ENCODE results near the gene SCAF4.
A peak's percentile ranks its signal among the peaks of the same experiment; 100 is the strongest.
"Not testable (repeated sequence)": the region's sequence is repeated elsewhere in the genome, so short reads cannot be mapped to it uniquely, and the experiment has no call there.

The SCAF4 gene

DNA sequence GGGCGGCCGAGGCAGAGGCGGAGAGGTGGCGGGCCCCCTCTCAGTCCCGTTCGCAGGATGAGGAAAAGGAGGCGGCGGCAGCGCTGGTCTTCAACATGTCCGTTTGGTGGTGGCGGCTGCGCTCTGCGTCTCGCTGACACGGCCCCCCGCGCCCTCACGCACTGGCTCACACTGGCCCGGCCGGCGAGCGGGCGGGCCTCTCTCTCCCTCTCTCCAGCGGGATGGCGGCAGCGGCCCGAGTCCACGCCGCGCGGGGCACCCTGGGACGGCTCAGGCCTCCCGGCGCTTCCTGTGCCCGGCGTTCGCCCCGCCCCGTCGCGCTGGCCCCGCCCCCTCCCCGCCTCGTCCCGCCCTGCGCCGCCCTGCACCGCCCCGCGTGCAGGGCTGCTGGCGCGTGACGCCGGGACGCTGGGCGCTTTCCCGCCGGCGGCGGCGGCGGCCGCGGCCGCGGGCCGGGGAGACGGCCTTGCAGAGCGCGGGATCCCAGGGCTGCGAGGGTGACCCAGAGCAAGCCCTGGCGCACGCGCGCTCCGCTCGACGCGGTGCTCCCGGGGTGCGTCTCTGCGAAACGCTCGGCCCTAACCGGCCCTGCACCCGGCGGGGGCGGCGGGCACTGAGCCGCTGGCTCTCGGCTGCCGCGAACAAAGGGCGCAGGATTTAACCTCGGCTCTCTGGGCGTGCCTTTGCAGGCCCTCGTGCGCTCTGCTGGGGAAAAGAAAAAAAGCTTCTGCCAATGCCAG, at the start of gene SCAF4:
TSS of gene SCAF4 (minus strand) at position 262 of the 740 bp plus-strand sequence. CDS start 426 bp downstream, outside the sequence.
- DNase-seq: peak; percentile 88 to 90

- DNase-seq: peak in 1 of 2 donors; percentile 29
These were observed 49.0 kb upstream of the SCAF4 start for GRCh38 chr21:31780944-31781343.

DNA sequence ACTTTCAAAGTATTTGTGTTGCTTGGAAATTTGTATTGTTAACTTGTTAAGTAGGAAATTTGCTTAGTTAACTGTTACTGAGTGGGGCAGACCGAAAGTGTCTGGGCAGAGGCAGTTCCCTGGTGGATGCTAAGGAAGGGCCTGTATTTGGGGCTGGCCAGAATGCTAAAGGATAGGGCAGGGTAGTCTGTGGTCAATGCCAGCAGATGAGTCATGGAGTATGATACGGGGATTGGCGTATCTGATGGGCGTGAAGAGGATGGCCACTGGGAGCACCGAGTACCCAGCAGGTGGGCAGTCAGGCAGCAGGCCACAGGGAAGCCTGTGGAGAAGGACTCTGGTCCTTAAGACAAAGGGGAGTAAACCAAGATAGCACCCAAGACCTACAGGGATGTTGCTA, 46.6 kb upstream of the SCAF4 start:
- DNase-seq: no peak

DNA sequence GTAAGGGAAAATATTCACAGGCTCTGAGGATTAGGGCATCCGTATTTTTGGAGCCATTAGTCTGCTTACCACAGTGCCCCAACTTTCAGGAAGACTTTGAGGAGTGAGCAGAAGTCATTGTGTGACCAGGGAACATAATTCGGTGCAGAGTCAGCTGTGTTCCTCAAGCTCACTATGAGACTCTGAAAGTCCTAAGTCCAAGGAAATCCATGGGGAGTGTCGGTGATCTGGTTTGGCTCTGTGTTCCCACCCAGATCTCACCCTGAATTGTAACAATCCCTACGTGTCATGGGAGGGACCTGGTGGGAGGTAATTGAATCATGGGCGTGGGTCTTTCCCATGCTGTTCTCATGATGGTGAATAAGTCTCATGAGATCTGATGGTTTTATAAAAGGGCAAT, 45.9 kb upstream of the SCAF4 start:
- DNase-seq: no peak

GRCh38 chr21:31774031-31774430, 42.1 kb upstream of the SCAF4 start:
- DNase-seq: no peak

GRCh38 chr21:31772674-31773555, 41.0 kb upstream of the SCAF4 start:
- no peak for DNase-seq

DNA sequence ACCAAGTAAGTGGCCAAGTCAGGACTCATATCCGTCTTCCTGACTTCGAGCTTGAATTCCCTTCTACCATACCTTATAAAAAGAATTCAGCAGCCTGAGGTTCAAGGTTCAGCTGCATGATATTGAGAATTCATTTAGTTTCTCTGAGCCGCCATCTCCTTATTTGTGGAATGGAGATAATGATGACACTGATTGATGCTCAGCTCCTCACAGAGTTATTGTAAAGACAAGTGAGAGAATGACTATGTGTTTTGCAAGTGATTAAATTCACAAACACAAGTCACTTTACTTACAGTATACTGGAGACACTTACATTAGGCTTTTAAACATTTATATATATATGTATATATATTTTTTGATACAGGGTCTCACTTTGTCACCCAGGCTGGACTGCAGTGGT, 39.8 kb upstream of the SCAF4 start:
- DNase-seq: no peak

- no peak for DNase-seq
These were observed 36.8 kb upstream of the SCAF4 start for GRCh38 chr21:31768710-31769109.

GRCh38 chr21:31766899-31767298, 35.0 kb upstream of the SCAF4 start:
- DNase-seq: no peak

- not testable (repeated sequence) for DNase-seq
These were observed 33.9 kb upstream of the SCAF4 start for GRCh38 chr21:31765850-31766249.

- no peak for DNase-seq
These were observed 29.0 kb upstream of the SCAF4 start for GRCh38 chr21:31760931-31761330.

- DNase-seq: no peak
These were observed 24.9 kb upstream of the SCAF4 start for GRCh38 chr21:31756787-31757186.

- no peak for DNase-seq
These were observed 23.1 kb upstream of the SCAF4 start for GRCh38 chr21:31755027-31755426.

DNA sequence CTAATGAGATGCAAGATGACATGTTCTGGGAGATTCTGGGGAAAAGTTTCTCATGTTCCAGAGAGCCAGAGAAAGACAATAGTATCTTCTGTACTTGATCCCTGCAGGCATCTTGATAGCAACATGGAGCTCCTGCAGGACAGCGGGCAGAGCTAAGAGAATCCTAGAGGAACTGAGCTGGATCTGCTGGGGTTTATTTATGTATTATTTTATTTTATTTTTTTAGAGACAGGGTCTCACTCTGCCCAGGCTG, 22.7 kb upstream of the SCAF4 start:
- DNase-seq: no peak

DNA sequence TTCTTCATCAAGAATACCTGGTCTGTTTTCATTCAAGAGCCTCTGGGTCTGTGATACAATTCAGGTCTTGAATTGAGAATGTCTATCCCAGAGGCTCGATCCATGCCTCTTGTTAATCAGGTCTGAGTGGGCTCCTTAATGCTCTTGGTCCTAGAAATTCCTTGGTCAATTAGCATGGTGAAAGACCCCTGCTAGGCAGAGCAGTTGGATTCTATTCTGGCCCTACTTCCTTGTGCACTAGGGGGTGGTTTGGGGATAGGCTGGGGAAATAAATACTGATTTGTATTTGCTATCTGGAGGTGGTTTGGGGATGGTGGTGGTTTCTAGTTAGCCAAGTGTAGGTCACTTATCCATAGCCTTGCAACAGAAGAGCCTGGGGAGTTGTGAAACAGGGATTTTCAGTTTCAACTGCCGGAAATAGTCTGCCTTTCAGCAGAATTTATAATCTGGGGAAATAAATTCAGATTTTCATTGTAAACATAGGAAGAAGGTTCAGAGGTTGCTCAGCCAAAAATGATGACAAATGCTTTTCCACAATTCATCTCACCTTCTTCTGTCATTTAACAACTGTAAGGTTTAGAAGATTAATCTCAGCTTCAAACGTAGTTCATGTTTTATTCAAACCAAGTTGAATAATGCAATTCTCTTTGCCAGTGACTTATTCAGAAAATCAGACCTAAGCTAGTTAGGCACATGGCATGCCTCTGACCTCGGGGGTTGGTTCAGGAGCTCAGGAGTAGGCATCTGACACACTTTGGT, 22.2 kb upstream of the SCAF4 start:
- DNase-seq: no peak

- no peak for DNase-seq
These were observed 21.0 kb upstream of the SCAF4 start for GRCh38 chr21:31752967-31753366.

DNA sequence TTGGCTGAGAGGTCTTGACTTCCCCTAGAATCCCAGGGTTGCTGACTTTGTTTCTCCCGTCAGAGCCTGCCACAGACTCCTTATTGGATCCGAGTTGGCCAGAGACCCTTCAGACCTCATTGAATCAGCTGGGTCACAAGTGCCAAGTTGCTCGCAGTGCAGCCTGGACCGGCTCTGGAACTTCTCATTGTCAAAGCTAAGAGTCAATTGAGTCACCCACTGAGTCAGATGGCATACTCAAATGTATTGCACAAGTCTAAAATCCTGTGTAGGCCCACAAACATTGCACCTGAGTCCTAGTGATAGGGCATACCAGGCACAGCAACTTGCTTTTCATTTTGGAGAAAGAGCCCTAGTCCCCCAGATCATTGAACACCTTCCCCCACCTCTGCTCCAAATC, 20.4 kb upstream of the SCAF4 start:
- no peak for DNase-seq

GRCh38 chr21:31750843-31751242, 18.9 kb upstream of the SCAF4 start:
- no peak for DNase-seq

DNA sequence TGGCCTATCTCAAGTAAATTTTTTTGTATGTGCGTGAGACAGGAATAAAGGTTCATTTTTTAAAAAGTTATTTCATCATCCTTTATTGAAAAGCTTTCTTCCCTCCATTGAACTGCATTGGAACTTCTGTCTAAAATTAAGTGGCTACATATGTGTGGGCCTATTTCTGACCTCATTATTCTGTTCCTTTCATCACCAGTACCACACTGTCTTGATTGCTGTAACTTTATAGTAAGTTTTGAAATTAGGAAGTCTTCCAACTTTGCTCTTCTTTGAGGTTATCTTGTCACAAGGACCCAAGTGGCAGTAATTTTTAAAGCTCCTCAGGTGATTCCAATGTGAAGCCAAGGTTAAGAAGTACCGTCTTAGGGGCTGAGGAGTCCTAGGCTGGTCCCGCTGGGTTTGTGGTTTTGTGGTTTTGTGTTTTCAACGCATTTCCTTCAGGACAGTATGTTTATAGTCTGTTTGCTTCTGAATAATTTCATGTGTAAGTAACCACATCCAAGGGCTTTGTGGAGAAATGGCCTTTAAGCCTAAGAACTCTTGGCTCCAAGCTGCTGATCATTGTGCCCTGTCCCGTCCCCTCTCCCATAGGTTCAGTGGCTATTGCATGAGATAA, 12.4 kb upstream of the SCAF4 start:
- no peak for DNase-seq

DNA sequence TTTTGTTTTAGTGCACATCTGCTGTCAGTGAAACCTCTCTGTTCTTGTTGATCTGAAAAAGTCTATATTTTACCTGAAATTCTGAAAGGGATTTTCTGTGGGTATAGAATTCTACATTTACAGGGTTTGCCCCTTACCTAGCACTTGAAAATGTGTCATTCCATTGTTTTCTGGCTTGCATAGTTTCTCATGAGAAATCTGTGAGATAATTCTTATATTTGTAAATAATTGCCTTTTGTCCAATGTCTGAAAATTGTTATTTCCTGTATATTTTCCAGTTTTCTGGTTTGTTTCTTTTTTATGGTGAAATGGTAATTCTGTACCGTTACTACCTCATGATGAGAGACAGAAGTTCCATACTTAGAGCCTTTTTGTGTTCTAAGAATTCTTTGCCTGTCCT, 11.8 kb upstream of the SCAF4 start:
- no peak for DNase-seq

DNA sequence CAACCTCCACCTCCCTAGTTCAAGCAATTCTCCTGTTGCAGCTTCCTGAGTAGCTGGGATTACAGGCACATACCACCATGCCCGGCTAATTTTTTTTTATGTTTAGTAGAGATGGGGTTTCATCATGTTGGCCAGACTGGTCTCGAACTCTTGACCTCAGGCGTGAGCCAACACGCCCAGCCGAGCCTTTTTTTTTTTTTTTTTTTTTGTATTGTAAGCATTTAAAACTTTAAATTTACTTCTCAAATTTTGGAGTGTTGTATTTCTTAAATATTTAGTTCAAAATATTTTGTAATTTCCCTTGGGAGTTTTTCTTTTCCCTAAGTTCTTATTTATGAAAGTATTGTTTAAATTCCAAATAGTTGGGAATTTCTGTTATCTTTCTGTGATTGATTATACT, 9.2 kb upstream of the SCAF4 start:
- DNase-seq: no peak

DNA sequence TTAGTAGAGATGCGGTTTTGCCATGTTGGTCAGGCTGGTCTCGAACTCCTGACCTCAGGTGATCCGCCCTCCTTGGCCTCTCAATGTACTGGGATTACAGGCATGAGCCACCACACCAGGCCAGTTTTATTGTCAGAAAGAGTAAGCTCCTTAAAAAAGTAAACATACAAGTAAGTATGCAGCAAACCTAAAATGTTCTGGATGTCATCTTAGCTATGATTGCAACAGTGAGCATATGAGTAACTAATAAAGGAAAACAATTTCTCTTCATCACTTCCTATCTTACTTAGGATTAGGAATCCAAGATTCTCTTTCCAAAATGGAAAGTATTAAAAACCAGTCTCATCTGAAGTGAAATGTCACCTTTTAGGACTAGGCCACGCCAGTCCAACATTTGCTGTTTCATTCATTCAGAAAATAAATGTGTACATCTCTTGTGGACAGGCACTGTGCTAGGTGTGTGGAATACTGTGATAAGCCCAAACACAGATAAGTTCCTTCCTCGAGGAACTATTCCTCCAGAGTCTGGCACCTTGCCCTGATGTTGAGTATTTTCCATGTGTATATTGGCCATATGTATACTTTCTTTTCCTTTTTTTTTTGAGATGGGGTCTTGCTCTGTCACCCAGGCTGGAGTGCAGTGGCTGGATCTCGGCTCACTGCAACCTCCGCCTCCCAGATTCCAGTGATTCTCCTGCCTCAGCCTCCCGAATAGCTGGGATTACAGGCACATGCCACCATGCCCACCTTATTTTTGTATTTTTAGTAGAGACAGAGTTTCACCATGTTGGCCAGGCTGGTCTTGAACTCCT, 5.9 kb upstream of the SCAF4 start:
- not testable (repeated sequence) for DNase-seq

Measured in hippocampal formation (tissue), 2 donors.